ENCODE results near the gene CDK2AP2.

The CDK2AP2 gene

DNA sequence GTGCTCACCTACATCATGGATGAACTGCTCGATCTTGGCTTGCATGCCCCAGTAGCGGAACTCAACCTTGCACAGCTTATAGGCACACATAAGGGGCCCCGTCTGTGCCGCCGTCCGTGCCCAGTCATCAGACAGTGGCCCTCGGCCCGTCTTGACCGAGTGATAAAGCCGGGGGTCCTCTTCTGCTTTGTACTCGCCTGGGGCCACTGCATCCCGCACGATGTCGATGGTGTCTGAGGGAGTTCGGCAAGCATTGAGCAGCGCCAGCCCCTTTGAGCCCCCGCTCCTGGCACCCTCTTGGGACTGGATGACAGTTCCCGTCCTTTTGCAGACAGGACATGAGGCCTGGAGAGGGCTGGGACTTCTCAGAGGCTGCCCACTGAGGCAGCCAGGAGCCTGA is 6.1 kb downstream of the CDK2AP2 start:
- peaks cover 6% of the 10 kb centered on the region; the same call in 1 of the 2 replicates for H3K4me1 ChIP-seq (ENCODE audit: insufficient read depth, low read length)
- no peak overlapping the region for H3K4me3 ChIP-seq (ENCODE audit: low read length)
- WGBS = 95% methylated on average over 18 of the region's 18 CpGs
- H3K36me3 ChIP-seq (ENCODE audit: insufficient read depth, low read length) = peaks cover 12% of the 10 kb centered on the region
- H3K9me3 ChIP-seq (ENCODE audit: insufficient read depth, low read depth, low read length) = no peaks in the 10 kb centered on the region
- no peak overlapping the region for H3K27ac ChIP-seq (ENCODE audit: low read depth, low read length)
- H3K27me3 ChIP-seq (ENCODE audit: insufficient read depth, low read length) = peaks cover 11% of the 10 kb centered on the region
- no peak overlapping the region for H3K9ac ChIP-seq (ENCODE audit: low read depth, low read length)

DNA sequence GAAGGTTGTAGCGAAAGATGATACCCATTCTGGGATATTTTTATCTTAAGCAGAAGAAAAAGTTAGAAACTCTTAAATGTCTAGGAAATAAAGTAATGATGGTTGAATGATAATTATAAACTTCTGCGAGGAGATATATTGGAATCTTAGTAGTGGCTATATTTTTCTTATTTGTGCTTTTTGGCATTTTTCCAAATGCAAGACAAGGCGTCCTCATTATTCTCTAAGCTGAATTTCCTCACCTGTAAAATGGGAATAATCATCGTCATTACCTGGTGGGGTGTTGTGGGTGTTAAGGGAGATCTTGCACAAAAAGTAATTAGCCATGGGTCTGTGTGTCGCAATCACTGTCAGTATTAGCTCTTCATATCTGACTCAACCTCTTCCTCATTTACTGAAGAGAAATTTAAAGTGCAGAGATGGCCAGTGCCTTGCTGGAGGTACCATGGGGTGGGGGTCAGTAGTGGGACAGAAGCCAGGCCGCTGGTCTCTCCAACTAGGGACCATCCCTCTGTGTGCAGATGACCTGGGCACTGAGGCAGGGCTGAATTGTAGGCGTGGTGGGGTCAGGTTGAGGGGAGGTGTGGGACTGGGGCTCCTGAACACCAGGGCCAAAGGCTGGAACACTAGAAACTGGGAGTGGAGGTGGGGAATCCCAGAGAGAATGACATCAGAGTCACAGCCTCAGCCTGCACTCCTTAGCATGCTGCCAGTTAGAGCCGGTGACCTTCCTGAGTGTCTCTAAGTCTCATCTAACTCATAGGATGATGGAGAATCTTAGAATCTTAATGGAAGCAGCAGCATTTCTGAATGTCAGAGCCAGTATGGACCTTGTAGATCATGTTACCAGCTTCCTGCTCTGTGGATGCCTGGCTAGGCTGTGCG is 6.9 kb downstream of the CDK2AP2 start:
- H3K27ac ChIP-seq (ENCODE audit: low read depth, low read length) = no peak overlapping the region
- H3K9me3 ChIP-seq (ENCODE audit: insufficient read depth, low read depth, low read length) = no peaks in the 10 kb centered on the region
- peaks cover 11% of the 10 kb centered on the region for H3K27me3 ChIP-seq (ENCODE audit: insufficient read depth, low read length)
- peaks cover 13% of the 10 kb centered on the region for H3K36me3 ChIP-seq (ENCODE audit: insufficient read depth, low read length)
- peaks cover 6% of the 10 kb centered on the region; the same call in 1 of the 2 replicates for H3K4me1 ChIP-seq (ENCODE audit: insufficient read depth, low read length)
- no peak overlapping the region for H3K4me3 ChIP-seq (ENCODE audit: low read length)
- 92% methylated on average over 8 of the region's 9 CpGs for WGBS
- H3K9ac ChIP-seq (ENCODE audit: low read depth, low read length) = no peak overlapping the region

DNA sequence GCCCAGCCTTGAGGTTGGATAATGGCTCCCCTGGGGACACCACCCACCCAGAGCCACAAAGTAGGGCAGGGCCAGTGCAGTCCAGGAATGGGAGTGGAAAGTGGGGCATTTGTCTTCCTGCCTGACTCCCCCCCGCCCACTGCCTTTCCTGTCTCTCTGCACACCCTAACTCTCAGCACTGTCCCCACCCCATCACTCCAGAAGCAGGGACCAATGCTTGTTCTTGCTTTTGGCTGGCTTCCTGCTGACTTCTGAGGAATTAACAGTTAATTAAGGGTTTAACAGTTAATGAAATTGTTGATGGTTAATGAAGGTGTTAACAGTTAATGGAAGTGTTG is 7.5 kb downstream of the CDK2AP2 start:
- peaks cover 1% of the 10 kb centered on the region; the same call in 1 of the 2 replicates for H3K4me1 ChIP-seq (ENCODE audit: insufficient read depth, low read length)
- no peak overlapping the region for H3K9ac ChIP-seq (ENCODE audit: low read depth, low read length)
- no peaks in the 10 kb centered on the region for H3K9me3 ChIP-seq (ENCODE audit: insufficient read depth, low read depth, low read length)
- H3K4me3 ChIP-seq (ENCODE audit: low read length) = no peak overlapping the region
- H3K36me3 ChIP-seq (ENCODE audit: insufficient read depth, low read length) = peaks cover 16% of the 10 kb centered on the region
- H3K27me3 ChIP-seq (ENCODE audit: insufficient read depth, low read length) = peaks cover 11% of the 10 kb centered on the region
- no peak overlapping the region for H3K27ac ChIP-seq (ENCODE audit: low read depth, low read length)
- WGBS = 92% methylated on average over 1 of the region's 1 CpG

DNA sequence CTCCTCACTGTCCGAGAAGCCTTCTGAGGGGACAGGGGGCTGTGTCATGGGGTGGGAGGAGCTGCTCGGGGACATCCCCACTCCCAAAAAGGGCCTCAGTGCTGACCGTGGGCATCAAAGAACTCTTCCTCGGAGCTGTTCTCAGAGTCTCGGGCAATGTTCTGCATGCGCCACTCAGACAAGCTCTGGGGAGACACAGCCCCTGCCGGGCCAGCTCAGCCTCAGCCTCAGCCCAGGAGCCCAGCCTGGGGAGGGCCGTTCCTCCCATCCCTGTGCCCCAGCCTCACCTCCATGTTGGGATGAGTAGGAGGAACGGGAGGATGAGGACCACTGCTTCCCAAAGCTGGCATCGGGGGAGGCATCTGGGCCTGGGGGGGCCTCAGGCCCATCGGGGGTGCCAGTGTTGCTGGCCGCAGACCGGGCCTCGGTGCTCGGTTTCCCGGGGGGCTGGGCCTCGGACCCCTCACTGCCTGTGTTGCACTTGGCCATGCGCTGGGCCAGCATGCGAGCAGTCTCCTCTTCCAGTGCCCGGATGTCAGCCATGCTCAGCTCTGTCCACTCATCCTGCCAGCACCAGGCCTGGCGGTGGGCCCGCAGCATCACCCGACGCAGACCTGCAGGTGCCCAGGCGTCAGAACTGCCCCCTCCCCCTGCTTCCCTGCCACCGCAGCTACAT is 8.0 kb downstream of the CDK2AP2 start:
- H3K9me3 ChIP-seq (ENCODE audit: insufficient read depth, low read depth, low read length) = no peaks in the 10 kb centered on the region
- H3K4me1 ChIP-seq (ENCODE audit: insufficient read depth, low read length) = no peaks in the 10 kb centered on the region
- H3K27me3 ChIP-seq (ENCODE audit: insufficient read depth, low read length) = peaks cover 11% of the 10 kb centered on the region
- H3K27ac ChIP-seq (ENCODE audit: low read depth, low read length) = no peak overlapping the region
- WGBS = 93% methylated on average over 26 of the region's 26 CpGs
- H3K4me3 ChIP-seq (ENCODE audit: low read length) = no peak overlapping the region
- no peak overlapping the region for H3K9ac ChIP-seq (ENCODE audit: low read depth, low read length)
- H3K36me3 ChIP-seq (ENCODE audit: insufficient read depth, low read length) = peaks cover 16% of the 10 kb centered on the region

DNA sequence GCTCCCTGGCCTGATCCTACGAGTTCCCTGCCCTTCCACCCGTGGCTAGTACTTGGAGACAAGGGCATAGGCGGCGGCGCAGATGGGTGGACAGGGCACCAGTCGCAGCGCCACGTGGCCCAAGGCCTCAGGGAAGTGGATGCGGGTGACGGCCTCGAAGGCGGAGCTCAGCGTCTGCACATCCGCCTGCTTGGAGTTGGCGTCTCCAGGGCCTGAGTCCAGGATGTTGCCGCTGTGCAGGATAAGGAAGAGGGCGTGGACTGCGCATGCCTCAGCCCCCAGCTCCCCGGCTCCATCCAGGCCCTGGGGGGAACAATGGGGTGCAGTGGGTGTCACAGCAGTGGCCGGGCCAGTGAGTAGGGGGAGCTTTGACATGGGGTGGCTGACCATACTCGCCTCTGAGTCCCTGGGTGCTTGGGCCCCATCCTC is 9.4 kb downstream of the CDK2AP2 start:
- Histone ChIP-seq H3K9ac (ENCODE audit: low read depth, low read length) (no peak overlapping the region), H3K4me3 (ENCODE audit: low read length) (no peak overlapping the region), H3K9me3 (ENCODE audit: insufficient read depth, low read depth, low read length) (no peaks in the 10 kb centered on the region), H3K36me3 (ENCODE audit: insufficient read depth, low read length) (peaks cover 16% of the 10 kb centered on the region), H3K4me1 (ENCODE audit: insufficient read depth, low read length) (no peaks in the 10 kb centered on the region), H3K27ac (ENCODE audit: low read depth, low read length) (no peak overlapping the region), H3K27me3 (ENCODE audit: insufficient read depth, low read length) (peaks cover 7% of the 10 kb centered on the region)
- 91% methylated on average over 21 of the region's 21 CpGs for WGBS

DNA sequence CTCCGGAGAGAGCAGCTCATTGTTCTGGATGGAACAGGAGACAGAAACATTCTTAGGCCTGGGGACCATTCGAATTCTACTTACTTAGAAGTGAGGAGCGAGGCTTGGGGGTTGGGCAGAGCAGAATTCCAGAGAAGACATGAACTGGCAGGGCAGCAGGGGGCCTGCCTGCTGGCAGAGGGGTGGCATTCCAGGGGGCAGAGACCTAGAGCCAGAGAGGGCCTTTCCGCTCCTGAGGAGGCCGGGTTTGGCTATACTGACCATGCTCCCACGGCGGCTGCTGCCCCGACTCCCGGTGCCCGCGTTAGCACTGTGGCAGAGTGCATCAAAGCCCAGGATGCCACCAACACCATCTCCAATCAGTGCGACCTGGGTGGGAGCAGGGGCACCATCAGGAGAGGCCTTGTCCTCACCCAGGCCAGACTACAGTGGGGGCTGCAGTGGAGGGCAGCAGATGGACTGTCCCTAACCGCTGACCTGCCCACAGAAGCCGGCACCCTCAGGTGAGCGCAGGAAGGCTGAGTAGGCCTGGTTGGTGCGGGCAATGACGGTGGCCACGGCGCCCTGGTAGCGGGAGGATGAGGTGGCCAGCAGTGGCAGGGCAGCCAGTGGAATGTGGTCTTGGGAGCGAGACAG is 10.2 kb downstream of the CDK2AP2 start:
- Histone ChIP-seq H3K4me3 (ENCODE audit: low read length) (no peak overlapping the region), H3K9me3 (ENCODE audit: insufficient read depth, low read depth, low read length) (no peaks in the 10 kb centered on the region), H3K27ac (ENCODE audit: low read depth, low read length) (no peak overlapping the region), H3K27me3 (ENCODE audit: insufficient read depth, low read length) (no peaks in the 10 kb centered on the region), H3K9ac (ENCODE audit: low read depth, low read length) (no peak overlapping the region), H3K36me3 (ENCODE audit: insufficient read depth, low read length) (peaks cover 17% of the 10 kb centered on the region), H3K4me1 (ENCODE audit: insufficient read depth, low read length) (no peaks in the 10 kb centered on the region)
- WGBS = 94% methylated on average over 21 of the region's 21 CpGs

DNA sequence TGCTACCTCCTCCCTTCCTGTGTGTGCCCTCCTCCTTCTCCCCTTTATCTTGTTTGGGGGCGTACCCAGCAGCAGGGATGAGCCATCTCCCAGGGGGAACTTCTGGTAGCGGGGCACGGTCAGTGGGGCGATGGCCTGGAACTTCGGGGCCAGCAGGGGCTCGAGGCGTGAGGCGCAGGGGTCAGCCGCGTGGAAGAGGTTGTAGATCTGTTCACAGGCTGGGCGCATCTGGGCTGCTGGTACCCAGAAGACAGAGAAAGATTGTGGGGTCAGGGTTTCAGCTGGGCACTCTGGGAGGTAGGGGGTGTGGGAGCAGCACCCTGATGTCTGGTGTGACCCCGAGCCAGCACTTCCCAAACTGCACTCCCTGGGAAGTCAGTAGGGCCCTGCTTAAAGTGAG is 11.8 kb downstream of the CDK2AP2 start:
- H3K36me3 ChIP-seq (ENCODE audit: insufficient read depth, low read length) = peaks cover 25% of the 10 kb centered on the region
- WGBS = 95% methylated on average over 12 of the region's 12 CpGs
- no peaks in the 10 kb centered on the region for H3K4me1 ChIP-seq (ENCODE audit: insufficient read depth, low read length)
- no peak overlapping the region for H3K27ac ChIP-seq (ENCODE audit: low read depth, low read length)
- no peak overlapping the region for H3K9ac ChIP-seq (ENCODE audit: low read depth, low read length)
- no peak overlapping the region for H3K4me3 ChIP-seq (ENCODE audit: low read length)
- H3K9me3 ChIP-seq (ENCODE audit: insufficient read depth, low read depth, low read length) = no peaks in the 10 kb centered on the region
- H3K27me3 ChIP-seq (ENCODE audit: insufficient read depth, low read length) = no peaks in the 10 kb centered on the region

DNA sequence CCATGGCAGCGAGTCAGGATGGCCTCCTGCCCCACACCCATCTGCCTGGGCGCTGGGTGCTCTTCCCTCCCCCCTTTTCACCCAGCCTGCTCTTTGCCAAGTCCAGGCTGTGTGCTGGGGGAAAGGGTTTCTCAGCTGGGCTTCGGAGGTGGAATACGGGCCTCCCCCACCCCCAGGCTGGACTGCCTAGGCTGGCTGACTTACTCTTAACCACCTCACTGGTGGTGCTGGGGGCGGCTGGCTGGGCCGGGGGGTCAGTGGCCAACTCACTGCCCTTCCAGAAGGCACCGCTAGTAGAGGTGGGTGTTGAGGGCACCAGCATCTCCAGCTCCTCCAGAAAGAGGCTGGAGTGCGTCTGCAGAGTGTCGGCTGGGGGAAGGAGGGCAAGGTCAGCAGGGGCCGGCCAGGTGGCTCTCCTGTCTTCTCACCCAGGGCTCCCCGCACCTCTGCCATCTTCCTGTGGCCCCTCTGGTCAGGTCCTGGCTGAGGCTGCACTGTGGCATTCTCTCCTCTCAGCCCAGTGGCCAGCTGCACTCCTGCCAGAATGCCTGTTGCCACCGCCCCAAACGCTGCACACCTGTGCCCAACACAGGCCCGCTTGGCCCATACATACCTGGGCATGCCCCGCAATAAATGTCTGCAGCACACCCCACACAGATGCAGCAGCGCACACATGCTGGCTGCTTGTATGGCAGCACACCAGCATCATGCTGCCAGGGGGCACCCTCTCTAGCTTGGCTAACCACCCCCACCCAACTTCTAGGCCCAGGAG is 12.5 kb downstream of the CDK2AP2 start:
- H3K27me3 ChIP-seq (ENCODE audit: insufficient read depth, low read length) = no peaks in the 10 kb centered on the region
- H3K4me1 ChIP-seq (ENCODE audit: insufficient read depth, low read length) = no peaks in the 10 kb centered on the region
- no peaks in the 10 kb centered on the region for H3K9me3 ChIP-seq (ENCODE audit: insufficient read depth, low read depth, low read length)
- H3K4me3 ChIP-seq (ENCODE audit: low read length) = no peak overlapping the region
- H3K36me3 ChIP-seq (ENCODE audit: insufficient read depth, low read length) = peaks cover 27% of the 10 kb centered on the region
- no peak overlapping the region for H3K9ac ChIP-seq (ENCODE audit: low read depth, low read length)
- 94% methylated on average over 15 of the region's 16 CpGs for WGBS
- H3K27ac ChIP-seq (ENCODE audit: low read depth, low read length) = no peak overlapping the region

DNA sequence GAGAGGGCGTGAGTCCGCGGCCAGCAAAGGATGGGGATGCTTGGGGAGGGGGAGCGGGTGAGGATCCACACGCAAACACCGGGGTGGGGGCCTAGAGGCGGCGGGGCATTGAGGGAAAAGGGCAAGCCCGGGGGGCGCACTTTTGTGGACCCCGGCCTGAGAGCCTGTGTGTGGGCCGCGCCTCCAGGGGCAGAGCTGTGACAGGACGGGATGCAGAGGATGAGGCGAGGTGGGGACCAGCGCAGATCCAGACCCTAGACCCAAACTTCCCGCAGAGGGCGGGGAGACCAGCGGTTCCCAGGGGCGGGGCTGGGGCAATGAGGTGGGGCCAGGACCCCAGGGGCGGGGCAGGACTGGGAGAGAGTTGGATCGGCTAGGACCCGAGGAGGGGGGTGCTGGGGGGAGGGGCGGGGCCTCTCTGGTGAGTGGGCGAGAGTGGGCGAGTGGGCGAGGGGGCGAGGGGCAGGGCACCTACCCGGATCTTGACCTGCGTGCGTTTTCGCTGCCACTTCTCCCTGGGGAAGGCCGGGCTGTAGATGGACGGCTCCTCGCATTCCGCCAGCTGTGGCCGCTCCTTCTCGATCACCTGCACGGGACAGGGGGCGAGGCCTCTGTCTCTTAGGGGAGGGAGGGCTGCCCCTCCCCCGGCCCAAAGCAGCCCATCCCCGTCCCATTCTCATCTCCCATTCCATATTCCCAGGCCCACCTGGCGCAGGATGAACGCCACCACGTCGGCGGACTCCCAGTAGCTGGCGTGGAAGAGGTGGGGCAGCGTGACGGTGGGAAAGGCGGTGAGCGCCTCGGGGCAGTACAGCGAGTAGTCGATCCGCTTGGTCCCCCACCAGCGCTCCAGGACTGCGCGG is 13.4 kb downstream of the CDK2AP2 start:
- H3K36me3 ChIP-seq (ENCODE audit: insufficient read depth, low read length) = peaks cover 34% of the 10 kb centered on the region
- H3K4me1 ChIP-seq (ENCODE audit: insufficient read depth, low read length) = no peaks in the 10 kb centered on the region
- no peak overlapping the region for H3K4me3 ChIP-seq (ENCODE audit: low read length)
- H3K9me3 ChIP-seq (ENCODE audit: insufficient read depth, low read depth, low read length) = no peaks in the 10 kb centered on the region
- WGBS = 91% methylated on average over 58 of the region's 59 CpGs
- H3K9ac ChIP-seq (ENCODE audit: low read depth, low read length) = no peak overlapping the region
- H3K27me3 ChIP-seq (ENCODE audit: insufficient read depth, low read length) = no peaks in the 10 kb centered on the region
- no peak overlapping the region for H3K27ac ChIP-seq (ENCODE audit: low read depth, low read length)

Data from HUES64 (cell line).